Fibroblast of skin of left biceps (primary cell): Measurements from ENCODE around the gene TSC22D3.
"Not testable (repeated sequence)": the region's sequence is repeated elsewhere in the genome, so short reads cannot be mapped to it uniquely, and the experiment has no call there.

Source experiments
- DNase-seq, 2 experiments: peaks; one replicate each; pipeline ENCODE4 v3.0.0-alpha.2; 2013; ENCODE audit warnings: low read depth in 2 of 2

TSC22D3 gene

DNA sequence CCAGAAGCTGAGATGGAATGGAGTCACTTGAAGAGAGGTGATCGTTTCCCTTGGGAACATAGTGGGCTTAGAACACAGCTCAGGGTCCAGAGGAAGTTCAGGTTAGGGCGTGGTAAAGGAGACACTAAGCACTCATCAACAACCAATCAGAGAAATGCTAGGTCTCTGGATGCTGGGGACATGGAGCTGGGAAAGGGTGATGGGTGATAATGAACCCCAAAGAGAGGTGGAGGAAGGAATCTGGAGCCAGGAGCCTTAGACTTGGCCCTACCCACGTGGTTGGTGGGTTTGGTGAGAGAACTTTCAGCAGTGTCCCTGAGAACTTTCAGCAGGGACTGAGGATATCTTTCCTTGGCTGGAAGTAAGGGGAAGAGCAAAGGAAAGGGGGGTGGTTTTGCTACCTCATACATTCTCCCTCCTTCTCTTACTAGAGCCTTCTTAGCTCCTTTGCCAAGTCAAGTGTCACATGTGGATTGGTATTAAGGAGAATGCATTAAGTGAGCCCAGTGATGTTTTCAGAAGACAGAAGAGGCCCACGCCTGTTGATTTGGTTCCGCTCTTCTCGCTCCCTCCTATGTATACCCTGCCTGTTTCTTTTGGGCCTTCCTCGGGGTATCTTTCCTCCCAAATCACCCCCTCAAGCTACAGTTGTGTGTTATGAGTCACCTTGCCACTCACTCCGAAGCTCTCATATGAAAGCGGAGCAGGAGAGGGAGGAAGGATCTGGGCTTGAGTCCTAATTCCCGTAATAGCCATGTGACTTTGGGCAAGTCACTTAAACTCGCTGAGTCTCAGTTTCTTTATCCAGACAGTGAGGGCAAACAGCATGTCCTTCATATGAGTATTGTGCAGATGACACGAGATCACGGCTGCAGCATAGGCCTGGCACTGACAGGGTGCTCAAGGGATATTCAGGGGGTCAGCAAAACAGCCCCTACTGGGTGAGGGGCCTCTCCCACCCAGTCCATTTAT is 63.1 kb downstream of the TSC22D3 start:
- no peak for DNase-seq

DNA sequence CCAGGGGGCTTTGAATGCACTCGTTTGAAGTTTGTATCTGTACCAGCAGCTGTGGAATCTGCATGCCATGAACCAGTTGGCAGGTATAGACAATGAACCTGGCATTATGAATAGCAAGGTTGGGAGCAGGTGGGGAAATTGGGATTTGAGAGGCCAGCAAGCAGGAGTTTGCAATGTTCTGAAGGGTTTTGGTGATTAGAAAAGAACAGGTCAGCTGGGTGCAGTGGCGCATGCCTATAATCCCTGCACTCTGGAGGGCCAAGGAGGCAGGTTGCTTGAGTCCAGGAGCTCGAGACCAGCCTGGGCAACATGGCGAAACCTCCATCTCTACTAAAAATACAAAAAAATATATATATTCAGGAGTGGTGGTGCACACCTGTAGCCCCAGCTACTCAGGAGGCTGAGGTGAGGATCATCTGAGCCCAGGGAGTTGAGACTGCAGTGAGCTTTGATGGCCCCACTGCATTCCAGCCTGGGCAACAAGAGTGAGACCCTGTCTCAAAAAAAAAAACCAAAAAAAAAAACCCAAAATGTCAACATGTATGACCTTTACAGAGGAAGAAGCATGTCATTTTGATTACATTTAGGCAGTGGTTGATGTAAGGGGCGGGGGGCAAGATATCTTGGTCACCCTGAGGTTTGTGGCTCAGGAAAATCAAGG is 63.9 kb downstream of the TSC22D3 start:
- DNase-seq = no peak

DNA sequence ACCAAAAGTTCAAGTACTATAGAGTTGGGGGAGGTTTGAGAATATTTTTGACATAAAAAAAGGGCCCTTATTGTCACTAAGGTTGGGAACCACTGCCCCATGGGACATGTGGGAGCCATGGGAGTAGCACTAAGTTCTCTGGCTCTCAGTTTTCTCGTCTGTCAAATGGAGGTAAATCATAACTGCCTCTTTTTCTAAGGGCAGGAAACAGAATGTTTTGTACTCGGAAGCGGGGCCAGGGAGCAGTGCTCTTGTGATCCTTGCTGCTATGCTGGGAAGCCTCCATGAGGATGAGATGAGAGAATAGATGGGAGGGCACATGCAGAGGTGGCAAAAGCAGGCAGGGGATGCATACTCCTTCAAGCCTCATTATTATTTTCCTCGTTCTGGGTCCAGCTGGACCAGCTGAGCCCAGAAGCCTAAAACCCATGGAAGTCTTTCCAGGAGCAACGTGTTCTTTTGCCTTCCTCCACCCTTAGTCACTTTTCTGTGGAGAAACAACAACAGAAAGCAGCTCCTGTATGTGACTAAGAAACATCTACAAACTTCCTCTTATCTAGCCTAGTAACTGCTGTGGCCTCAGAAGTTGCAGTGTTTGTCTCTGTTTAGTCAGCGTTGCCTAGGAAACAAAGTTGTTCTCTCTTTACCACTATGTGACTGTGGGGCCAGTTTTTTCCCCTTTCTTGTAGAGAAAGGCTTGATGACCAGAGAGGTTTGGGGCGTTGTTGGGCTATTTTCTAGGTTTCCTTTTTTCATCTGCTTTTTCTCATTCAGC is 64.8 kb downstream of the TSC22D3 start:
- DNase-seq = peak; percentile 42 to 60

DNA sequence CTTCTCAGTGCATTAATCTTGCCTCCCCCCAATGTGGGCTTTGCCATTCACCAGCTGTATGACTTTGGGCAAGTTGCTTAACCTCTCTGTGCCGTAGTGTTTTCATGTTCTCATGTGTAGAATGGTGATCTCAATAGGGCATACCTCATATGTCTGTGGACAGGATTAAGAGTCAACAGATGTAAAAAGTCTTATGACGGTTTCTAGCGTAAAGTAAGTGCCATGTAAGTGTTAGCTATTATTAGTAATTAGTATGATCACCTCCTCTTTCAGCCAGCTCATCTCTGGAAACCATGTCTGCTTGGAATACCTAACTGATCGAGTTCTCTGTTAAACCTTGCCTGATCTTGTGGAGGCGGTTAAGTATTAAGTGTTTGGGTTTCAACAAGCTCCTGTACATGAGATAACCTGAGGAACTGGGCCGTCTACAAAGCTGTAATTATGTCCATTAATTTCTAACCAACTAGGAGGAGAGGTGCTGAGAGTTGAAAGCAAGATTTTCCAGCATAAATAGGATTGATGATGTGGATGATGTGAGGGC is 66.3 kb downstream of the TSC22D3 start:
- no peak for DNase-seq

DNA sequence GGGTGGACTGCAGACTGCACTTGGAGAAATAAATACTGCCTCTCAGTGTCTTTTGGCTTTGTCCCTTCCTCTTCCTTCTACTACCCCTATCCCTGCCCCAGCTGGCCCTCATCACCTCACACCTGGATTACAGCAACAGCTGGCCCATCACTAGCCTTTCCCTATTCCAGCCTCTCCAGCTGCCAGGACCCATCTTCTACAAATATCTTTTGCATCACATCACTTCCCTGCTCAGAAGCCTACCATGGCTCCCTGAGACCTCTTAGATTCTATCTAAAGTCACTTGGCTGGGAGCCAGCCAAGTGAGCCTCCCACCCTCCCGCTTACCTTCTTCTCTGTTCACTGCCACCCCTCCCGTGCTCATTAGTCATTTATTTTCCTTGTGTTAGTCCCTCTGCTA is 66.8 kb downstream of the TSC22D3 start:
- no peak for DNase-seq

DNA sequence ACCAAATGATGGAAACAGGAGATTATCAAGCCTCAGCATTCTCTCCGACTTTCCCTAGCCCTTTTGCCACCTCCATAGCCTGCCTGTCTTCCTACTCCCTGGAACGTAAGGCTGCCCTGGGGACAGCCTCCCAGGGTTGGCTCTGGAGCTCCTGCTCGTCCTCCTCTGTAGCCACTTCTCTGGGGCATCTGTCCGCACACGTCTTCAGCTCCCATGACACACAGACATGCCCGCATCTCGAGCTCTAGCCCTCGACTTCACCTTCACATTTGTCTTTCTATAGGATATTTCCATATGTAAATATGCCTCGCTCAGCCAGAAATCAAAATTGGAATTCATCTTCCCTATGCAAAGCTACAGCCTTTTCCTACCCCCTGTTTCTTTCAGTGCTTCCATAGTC is 67.7 kb downstream of the TSC22D3 start:
- DNase-seq = no peak

DNA sequence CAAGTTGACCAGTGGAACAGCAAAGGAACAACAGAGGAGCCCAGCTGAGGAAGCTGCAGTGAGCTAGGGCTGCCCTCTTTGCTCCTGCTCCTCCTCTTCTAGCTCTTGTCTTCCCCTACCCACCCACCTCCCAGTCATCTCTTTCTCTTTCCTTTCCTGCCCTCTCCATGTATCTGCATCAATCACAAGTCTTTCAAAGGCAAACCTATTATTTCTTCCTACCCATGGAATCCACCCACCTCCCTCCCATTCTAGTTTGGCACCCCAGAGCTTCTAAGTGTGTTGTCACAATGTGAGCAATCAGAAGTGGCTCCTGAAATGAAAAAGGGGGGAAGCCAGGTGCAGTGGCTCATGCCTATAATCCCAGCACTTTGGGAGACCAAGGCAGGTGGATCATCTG is 69.3 kb downstream of the TSC22D3 start:
- DNase-seq = no peak

DNA sequence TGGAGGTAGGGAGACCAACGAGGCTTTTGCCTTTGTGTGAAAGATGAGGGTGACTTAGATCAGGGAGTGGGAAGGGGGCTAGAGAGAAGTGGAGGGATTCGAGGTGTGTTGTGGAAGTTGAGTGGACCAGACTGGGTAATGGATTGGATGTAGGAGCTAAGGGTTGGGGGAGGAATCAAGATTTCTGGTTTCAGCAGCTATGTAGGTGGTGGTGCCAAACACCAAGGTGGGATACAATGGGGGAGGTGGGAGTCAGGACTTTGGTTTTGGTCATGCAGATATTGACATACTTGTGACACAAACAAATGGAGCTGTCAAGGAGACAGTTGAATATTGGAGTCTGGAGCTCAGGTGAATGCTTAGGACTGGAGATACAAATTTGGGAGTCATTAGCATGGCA is 71.0 kb downstream of the TSC22D3 start:
- no peak for DNase-seq

DNA sequence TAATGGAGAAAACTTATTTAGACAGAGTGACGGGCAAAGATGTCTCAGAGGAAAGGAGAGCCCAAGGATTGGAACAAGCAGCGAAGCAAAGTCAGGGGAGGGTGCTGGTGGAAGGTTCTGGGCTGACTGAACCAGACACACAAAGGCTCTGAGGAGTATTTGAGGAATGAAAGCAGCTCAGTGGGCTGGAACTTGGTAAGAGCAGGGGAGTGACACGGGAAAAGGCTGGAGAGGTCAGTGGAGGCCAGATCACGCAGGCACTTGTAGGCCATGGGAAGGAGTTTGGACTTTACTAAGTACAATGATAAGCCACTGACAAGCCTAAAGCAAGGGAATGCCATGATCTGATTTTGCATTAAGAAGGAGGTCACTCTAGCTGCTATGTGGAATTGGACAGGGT is 71.4 kb downstream of the TSC22D3 start:
- DNase-seq = no peak

DNA sequence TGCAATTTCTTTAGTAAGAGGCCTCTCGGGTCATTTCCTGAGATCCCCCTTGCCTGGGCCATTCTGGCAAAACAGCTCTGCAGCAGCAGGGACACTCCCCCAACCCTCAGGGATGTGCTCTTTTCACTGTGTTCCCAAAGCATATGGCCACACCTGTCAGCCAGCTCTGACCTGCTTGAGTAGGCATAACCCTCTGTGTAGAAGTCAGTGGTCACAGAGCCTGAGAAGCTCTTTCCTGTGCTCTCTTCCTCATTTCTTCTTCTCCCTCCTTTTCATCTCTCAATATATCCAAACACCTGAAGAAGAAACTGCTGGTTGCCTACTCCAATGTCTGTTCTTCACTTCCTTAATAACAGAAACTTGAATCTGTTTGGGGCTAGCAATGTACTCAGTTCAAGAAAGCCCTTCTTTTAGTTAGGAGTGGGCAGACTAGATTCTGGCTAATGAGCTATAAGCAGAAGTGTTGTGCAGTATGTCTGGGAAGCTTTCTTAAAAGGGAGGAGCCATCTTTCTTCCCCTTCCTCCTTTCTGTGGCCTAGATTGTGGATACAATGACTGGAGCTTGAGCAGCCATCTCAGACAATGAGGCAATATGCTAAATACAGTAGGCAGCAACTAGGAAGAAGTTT is 74.0 kb downstream of the TSC22D3 start:
- DNase-seq = no peak

DNA sequence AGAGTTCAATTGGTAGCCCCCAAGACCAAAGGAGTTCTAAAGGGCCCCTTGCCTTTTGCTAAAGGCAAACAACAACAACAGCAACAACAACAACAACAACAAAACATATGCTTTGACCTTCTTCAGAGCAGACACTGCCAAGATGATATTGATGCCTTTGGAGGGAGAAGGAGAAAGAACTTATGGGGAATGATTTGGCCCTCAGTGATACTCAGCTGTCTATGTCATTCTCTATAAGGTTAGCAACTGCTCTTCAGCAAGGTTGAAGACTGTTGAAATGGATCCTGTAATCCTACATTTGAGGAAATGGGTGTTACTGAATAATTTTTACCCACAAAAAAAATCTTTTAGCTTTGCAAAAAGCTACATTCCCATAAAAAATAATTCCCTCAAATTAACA is 74.8 kb downstream of the TSC22D3 start:
- no peak for DNase-seq

DNA sequence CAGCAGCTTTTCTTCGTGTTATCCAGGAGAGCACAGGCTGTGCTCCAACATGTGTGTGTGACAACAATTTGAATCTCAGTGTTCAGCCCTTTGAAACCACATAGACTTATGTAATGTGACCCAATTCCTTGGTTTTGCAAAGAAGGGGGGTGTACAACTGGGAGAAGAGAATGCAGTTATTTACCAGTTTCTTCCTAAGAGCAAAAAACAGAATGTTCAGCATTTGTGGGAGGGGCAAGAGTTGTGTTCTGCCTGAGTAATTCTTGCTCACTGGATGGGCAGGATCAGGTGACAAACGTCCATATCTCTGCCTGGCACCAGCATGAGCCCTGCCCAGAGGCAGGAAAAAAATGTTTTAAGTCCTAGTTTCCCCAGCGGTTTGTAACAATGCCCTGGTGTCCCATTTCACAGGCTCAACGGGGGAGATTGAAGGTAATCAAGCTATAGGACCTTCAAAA is 75.2 kb downstream of the TSC22D3 start:
- no peak for DNase-seq

DNA sequence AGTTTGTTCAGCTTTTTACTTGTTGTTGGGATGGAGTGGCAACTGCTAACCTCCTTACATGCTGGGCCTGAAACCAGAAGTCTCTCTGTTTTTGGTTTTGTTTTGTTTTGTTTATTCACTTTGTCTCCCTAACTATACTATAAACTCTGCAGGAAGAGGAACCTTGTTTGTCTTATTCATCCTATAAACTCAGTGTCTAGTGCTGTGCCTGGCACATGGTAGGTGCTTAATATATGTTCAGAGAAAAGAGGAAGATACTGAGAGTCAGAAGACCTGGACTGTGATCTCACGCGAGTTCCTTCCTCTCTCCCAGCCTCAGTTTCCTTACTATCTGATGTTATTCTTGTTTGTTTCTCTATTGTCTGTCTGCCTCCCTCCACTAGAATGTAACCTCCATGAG is 76.0 kb downstream of the TSC22D3 start:
- DNase-seq = no peak

DNA sequence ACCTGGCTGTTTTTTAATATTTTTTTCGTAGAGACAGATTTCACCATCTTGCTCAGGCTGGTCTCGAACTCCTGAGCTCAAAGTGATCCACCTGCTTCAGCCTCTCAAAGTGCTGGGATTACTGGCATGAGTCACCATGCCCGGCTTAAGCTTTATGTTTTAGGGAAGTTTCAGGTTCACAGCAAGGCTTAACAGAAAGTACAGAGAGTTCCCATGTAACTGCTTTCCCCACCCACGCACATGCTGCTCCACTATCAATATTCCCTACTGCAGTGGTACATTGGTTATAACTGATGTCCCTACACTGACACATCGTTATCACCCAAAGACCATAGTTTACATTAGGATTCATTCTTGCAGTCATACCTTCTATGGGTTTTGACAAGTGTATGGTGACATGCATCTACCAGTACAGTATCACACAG is 84.6 kb downstream of the TSC22D3 start:
- DNase-seq = no peak

DNA sequence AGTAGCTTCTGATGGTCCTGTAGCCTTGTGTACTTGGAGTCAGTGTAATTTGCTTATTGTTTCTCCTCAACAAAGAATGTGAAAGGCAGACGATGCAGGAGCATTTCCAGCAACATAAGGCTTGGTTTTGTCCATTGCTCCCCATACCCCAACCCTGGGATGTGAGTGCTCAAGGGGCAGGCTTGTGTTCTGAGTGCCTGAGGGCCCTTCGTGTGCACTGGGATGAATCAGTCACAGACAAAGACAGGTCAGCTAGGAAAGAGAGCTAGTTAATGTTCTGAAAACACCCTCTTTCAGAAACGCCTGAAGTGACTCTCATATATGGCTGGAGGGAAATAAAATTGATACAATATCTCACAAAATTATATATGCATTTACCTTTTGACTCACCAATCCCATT is 88.1 kb downstream of the TSC22D3 start:
- DNase-seq = no peak

DNA sequence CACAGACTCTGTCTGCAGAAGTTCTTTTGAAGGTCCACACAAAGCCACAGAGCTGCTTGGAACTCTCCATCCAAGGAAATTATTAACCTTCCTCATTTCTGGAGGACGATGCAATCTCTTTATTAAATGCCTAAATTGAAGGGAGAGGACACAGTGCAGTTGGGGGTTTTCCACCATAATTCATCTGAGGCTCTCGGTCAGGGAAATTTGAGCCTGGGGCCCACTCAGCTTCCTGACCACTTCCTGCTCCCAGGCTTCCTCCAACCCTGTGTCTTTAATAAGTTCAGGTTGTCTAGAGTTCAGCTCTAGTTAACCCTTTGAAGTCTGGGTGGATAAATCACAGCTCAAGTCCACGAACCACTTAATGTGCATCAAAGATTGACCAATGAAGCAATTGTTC is 88.8 kb downstream of the TSC22D3 start:
- no peak for DNase-seq

DNA sequence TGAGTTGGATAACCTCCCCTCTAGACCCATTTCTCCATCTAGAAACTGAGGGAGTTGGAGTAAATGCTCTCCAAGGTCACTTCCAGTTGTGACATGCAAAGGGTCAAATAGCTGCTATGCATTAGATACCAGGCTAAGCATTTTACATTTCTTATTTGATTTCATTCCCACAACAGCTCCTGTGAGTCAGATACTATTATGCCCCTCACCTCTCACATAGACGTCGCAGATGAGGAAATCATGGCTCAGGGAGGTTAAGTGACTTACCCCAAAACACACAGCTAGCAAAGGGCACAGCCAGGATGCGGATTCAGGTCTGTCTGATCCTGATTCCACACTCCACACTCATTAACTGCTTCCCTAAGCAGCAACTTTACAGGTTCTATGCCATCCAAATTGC is 89.6 kb downstream of the TSC22D3 start:
- DNase-seq = no peak

DNA sequence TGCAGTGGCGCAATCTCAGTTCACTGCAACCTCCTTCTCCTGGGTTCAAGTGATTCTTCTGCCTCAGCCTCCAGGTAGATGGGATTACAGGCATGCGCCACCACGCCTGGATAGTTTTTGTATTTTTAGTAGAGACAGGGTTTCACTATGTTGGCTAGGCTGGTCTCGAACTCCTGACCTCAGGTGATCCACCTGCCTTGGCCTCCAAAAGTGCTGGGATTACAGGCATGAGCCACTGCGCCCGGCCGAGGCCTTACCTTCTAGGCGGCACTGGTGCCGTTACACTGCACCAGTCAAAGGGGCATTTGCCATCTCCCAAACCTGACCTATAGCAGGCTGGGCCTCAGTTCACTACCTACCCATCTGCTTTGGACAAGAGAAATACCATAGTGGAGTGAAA is 90.0 kb downstream of the TSC22D3 start:
- DNase-seq = not testable (repeated sequence)

DNA sequence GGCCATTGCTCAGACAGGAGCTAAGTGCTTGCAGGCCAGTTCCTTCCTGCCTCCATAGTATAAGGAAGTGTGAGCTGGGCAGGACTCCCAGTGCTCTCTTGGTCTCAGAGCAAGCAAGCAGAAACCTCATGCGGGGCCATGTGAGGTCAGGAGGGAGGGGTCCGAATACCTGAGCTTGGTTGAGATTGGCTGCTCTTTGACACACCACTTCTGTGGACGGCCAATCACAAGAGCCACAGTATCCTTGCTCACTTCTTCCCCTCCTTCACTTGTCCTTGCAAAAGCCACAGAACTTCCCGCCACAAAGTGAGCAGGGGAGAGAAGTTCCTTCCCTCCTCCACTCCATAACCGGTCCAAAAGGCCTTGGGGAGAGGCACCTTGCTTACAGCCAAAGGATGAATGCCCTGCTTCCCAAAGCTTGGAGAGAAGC is 90.6 kb downstream of the TSC22D3 start:
- DNase-seq = no peak

DNA sequence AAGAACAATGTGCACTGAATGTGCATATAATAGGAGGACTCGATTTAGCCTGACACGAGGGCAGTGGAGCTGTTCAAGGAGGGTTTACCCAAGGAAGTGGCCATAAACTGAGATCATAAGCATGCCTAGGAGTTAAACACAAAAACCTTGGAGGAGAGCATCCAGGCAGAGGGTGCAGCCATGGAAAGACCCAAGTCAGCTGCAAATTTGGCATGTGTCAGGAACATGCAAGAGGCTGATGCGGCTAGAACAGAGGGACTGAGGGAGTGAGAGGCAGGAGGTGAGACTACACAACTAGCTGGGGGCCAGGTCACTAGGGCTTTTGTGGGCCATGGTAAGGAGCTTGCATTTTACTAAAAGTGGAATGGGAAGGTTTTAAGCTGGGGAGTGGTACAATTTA is 91.7 kb downstream of the TSC22D3 start:
- no peak for DNase-seq

DNA sequence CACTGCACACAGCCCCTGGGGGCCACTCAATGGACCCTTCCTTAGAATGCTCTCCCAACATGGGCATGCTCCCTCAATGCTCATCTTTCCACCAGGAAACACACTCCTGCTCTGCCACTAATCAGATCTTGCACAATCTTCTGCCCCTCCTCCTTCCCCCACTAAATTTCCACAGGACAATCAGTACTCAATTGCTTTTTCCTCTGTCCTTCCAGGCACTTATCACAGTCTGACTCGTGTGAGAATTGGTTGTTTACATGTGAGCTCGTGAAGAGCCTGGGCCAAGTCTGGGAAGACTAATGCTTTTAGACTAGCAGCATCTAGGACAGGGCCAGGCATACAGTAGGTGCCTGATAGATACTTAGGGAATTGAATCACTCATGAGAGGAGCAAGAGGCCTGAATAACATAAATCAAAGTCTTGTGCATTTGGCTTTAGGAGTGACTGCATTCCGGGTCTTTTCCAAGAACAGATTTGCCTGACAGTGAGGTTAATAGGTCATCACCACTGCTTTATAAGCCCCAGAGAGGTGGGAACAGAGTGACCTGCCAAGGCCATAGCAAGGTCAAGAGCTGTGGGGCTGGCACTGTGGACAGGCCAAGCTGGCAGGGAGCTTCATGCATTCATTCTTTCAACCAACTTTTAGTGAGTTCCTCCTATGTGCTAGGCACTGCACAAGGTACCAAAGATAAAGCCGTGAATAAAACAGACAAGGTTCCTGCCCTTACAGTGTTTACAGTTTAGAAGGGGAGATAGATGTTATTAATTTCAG is 92.3 kb downstream of the TSC22D3 start:
- no peak for DNase-seq
